ENCODE results near the gene DEPDC5. TPM values are rescaled to one million over a fixed set of nuclear protein-coding genes. Genes with fewer than 3 reads are reported as not detected.
"Not testable (repeated sequence)": the region's sequence is repeated elsewhere in the genome, so short reads cannot be mapped to it uniquely, and the experiment has no call there.

DEPDC5 gene
- total RNA-seq, 3 donors from 2014 or later = 13.6 to 20.0 (median 16.1) TPM

GRCh38 chr22:31754813-31755212 is 994 bp downstream of the DEPDC5 start:
- intact Hi-C loops (cut with DNase I; ENCODE audit: low total_unique reads) = no loop called here
- Histone ChIP-seq H3K27ac (peak overlapping the region; percentile 97), H3K27me3 (no peaks in the 10 kb centered on the region), H3K4me1 (peaks cover 0 to 12% of the 10 kb centered on the region in 2 donors), H3K36me3 (no peaks in the 10 kb centered on the region), H3K9me3 (no peaks in the 10 kb centered on the region), H3K4me3 (peak overlapping the region in 2 of 3 donors; percentile 74 to 87)
- TF ChIP-seq POLR2AphosphoS5 (IDR thresholded peaks at IDR 0.05) (no peak), POLR2A (IDR thresholded peaks at IDR 0.05) (no peak), CTCF (IDR thresholded peaks at IDR 0.05) (no peak)
- DNase-seq (ENCODE audit: low spot score in 2 of 2) = no peak

GRCh38 chr22:31757265-31757664 is 3.4 kb downstream of the DEPDC5 start:
- no peak overlapping the region for H3K4me3 ChIP-seq
- intact Hi-C loops (cut with DNase I; ENCODE audit: low total_unique reads) = no loop called here
- no peaks in the 10 kb centered on the region for H3K36me3 ChIP-seq
- H3K9me3 ChIP-seq = no peaks in the 10 kb centered on the region
- H3K27ac ChIP-seq = no peak overlapping the region
- DNase-seq (ENCODE audit: low spot score in 2 of 2) = no peak
- no peaks in the 10 kb centered on the region for H3K27me3 ChIP-seq
- no peak for TF ChIP-seq CTCF (IDR thresholded peaks at IDR 0.05)
- TF ChIP-seq POLR2A (IDR thresholded peaks at IDR 0.05) = no peak
- H3K4me1 ChIP-seq = peaks cover 0 to 12% of the 10 kb centered on the region in 2 donors

- intact Hi-C loops (cut with DNase I; ENCODE audit: low total_unique reads); H3K4me3 ChIP-seq; H3K36me3 ChIP-seq; H3K9me3 ChIP-seq; DNase-seq (ENCODE audit: low spot score in 2 of 2); H3K4me1 ChIP-seq; H3K27ac ChIP-seq; H3K27me3 ChIP-seq: not testable (repeated sequence)
Observed at GRCh38 chr22:31758860-31759259, 5.0 kb downstream of the DEPDC5 start.

GRCh38 chr22:31764785-31765184 is 11.0 kb downstream of the DEPDC5 start:
- intact Hi-C loops (cut with DNase I; ENCODE audit: low total_unique reads) = loop anchor here (10.0 kb wide), 1 partner anchor 480 kb away; no protein-coding TSS in a partner anchor
- Histone ChIP-seq H3K4me3 (no peak overlapping the region), H3K4me1 (no peaks in the 10 kb centered on the region), H3K9me3 (no peaks in the 10 kb centered on the region), H3K27ac (no peak overlapping the region), H3K27me3 (no peaks in the 10 kb centered on the region), H3K36me3 (no peaks in the 10 kb centered on the region)
- DNase-seq (ENCODE audit: low spot score in 2 of 2) = no peak
- TF ChIP-seq CTCF (IDR thresholded peaks at IDR 0.05) = no peak
- no peak for TF ChIP-seq POLR2A (IDR thresholded peaks at IDR 0.05)
- no peak for TF ChIP-seq POLR2AphosphoS5 (IDR thresholded peaks at IDR 0.05)

- TF ChIP-seq POLR2AphosphoS5 (IDR thresholded peaks at IDR 0.05) = no peak
- no peak for DNase-seq (ENCODE audit: low spot score in 2 of 2)
- Histone ChIP-seq H3K27me3 (no peaks in the 10 kb centered on the region), H3K27ac (no peak overlapping the region), H3K4me3 (no peak overlapping the region), H3K36me3 (no peaks in the 10 kb centered on the region), H3K9me3 (no peaks in the 10 kb centered on the region), H3K4me1 (no peaks in the 10 kb centered on the region)
- intact Hi-C loops (cut with DNase I; ENCODE audit: low total_unique reads) = loop anchor here (10.0 kb wide), 1 partner anchor 476 kb away; no protein-coding TSS in a partner anchor
Observed at GRCh38 chr22:31768422-31769059, 14.7 kb downstream of the DEPDC5 start.

GRCh38 chr22:31773416-31773815 is 19.6 kb downstream of the DEPDC5 start:
- H3K27ac ChIP-seq = no peak overlapping the region
- intact Hi-C loops (cut with DNase I; ENCODE audit: low total_unique reads) = no loop called here
- H3K4me1 ChIP-seq = no peaks in the 10 kb centered on the region
- no peaks in the 10 kb centered on the region for H3K36me3 ChIP-seq
- no peak overlapping the region for H3K4me3 ChIP-seq
- H3K27me3 ChIP-seq = no peaks in the 10 kb centered on the region
- H3K9me3 ChIP-seq = no peaks in the 10 kb centered on the region
- no peak for DNase-seq (ENCODE audit: low spot score in 2 of 2)
- no peak for TF ChIP-seq POLR2AphosphoS5 (IDR thresholded peaks at IDR 0.05)
- no peak for TF ChIP-seq CTCF (IDR thresholded peaks at IDR 0.05)
- TF ChIP-seq POLR2A (IDR thresholded peaks at IDR 0.05) = no peak

Measured in breast epithelium (tissue), 4 donors.